ENCODE measurements around the gene ACER2. TPM values are rescaled to one million over a fixed set of nuclear protein-coding genes. Genes with fewer than 3 reads are reported as not detected.

The ACER2 gene
- polyA plus RNA-seq, 1 experiment = 1.4 TPM

GRCh38 chr9:19445452-19445851 lies 36.6 kb downstream of the ACER2 start:
- TF ChIP-seq CTCF (IDR thresholded peaks at IDR 0.05; ENCODE audit: insufficient read depth, low read depth, low read length) = no peak
- Histone ChIP-seq H3K4me3 (ENCODE audit: low read depth, low read length) (no peak overlapping the region), H3K27me3 (ENCODE audit: control insufficient read depth, insufficient read depth, low read length) (no peaks in the 10 kb centered on the region), H3K36me3 (ENCODE audit: control insufficient read depth, insufficient read depth, low read length) (no peaks in the 10 kb centered on the region)
- ChIA-PET CTCF (interaction anchor here (0.6 to 1.0 kb wide), 2 partner anchors 19 to 109 kb away, joined by 3 read pairs; no protein-coding TSS in a partner anchor), POLR2A (no interaction called here)
- no peak for DNase-seq (ENCODE audit: low read depth)

- ChIA-PET POLR2A (no interaction called here), CTCF (interaction anchor here (0.9 to 1.2 kb wide), 4 partner anchors 9 to 18 kb away, joined by 3 to 6 read pairs (median 3); no protein-coding TSS in a partner anchor)
- no peak for DNase-seq (ENCODE audit: low read depth)
- TF ChIP-seq CTCF (IDR thresholded peaks at IDR 0.05; ENCODE audit: insufficient read depth, low read depth, low read length) = no peak
- H3K27me3 ChIP-seq (ENCODE audit: control insufficient read depth, insufficient read depth, low read length) = no peaks in the 10 kb centered on the region
- no peak overlapping the region for H3K4me3 ChIP-seq (ENCODE audit: low read depth, low read length)
- H3K36me3 ChIP-seq (ENCODE audit: control insufficient read depth, insufficient read depth, low read length) = no peaks in the 10 kb centered on the region
These were observed 37.6 kb downstream of the ACER2 start for GRCh38 chr9:19446361-19446861.

- H3K27me3 ChIP-seq (ENCODE audit: control insufficient read depth, insufficient read depth, low read length) = no peaks in the 10 kb centered on the region
- H3K36me3 ChIP-seq (ENCODE audit: control insufficient read depth, insufficient read depth, low read length) = no peaks in the 10 kb centered on the region; the same call in 1 of the 2 replicates
- no peak for TF ChIP-seq CTCF (IDR thresholded peaks at IDR 0.05; ENCODE audit: insufficient read depth, low read depth, low read length)
- CTCF ChIA-PET = interaction anchor here (1.1 to 8.1 kb wide), 2 partner anchors 11 to 15 kb away, joined by 3 to 48 read pairs; no protein-coding TSS in a partner anchor
- POLR2A ChIA-PET = no interaction called here
- no peak overlapping the region for H3K4me3 ChIP-seq (ENCODE audit: low read depth, low read length)
- DNase-seq (ENCODE audit: low read depth) = no peak
These were observed 42.7 kb downstream of the ACER2 start for GRCh38 chr9:19451240-19452087.

GRCh38 chr9:19456426-19456825 lies 47.6 kb downstream of the ACER2 start:
- no peak for DNase-seq (ENCODE audit: low read depth)
- ChIA-PET POLR2A (no interaction called here), CTCF (interaction anchor here (0.5 to 8.1 kb wide), 15 partner anchors 10 to 1646 kb away, joined by 3 to 48 read pairs (median 4); partner anchors contain the start of gene RRAGA)
- Histone ChIP-seq H3K4me3 (ENCODE audit: low read depth, low read length) (no peak overlapping the region), H3K27me3 (ENCODE audit: control insufficient read depth, insufficient read depth, low read length) (no peaks in the 10 kb centered on the region), H3K36me3 (ENCODE audit: control insufficient read depth, insufficient read depth, low read length) (no peaks in the 10 kb centered on the region; the same call in 1 of the 2 replicates)
- no peak for TF ChIP-seq CTCF (IDR thresholded peaks at IDR 0.05; ENCODE audit: insufficient read depth, low read depth, low read length)

GRCh38 chr9:19456996-19457692 lies 48.3 kb downstream of the ACER2 start:
- CTCF ChIA-PET = interaction anchor here (0.5 to 8.1 kb wide), 25 partner anchors 8 to 1646 kb away, joined by 3 to 48 read pairs (median 4); partner anchors contain the start of gene RRAGA

More at GRCh38 chr9:19456996-19457692, 48.3 kb downstream of the ACER2 start:
- POLR2A ChIA-PET = no interaction called here
- no peaks in the 10 kb centered on the region for H3K36me3 ChIP-seq (ENCODE audit: control insufficient read depth, insufficient read depth, low read length)
- DNase-seq (ENCODE audit: low read depth) = no peak
- no peak overlapping the region for H3K4me3 ChIP-seq (ENCODE audit: low read depth, low read length)
- peak; percentile 91 for TF ChIP-seq CTCF (IDR thresholded peaks at IDR 0.05; ENCODE audit: insufficient read depth, low read depth, low read length)
- H3K27me3 ChIP-seq (ENCODE audit: control insufficient read depth, insufficient read depth, low read length) = no peaks in the 10 kb centered on the region
